Measurements from ENCODE around the gene ZNF23.

Gene ZNF23

GRCh38 chr16:71498031-71498430 is 36.0 kb upstream of the ZNF23 start:
- no peak for TF ChIP-seq CTCF (IDR thresholded peaks at IDR 0.05)
- Histone ChIP-seq H3K27ac (no peak overlapping the region), H3K4me3 (no peak overlapping the region)
- DNase-seq (ENCODE audit: low spot score) = no peak

GRCh38 chr16:71493213-71493612 is 31.2 kb upstream of the ZNF23 start:
- Histone ChIP-seq H3K27ac (no peak overlapping the region), H3K4me3 (no peak overlapping the region)
- no peak for TF ChIP-seq CTCF (IDR thresholded peaks at IDR 0.05)
- no peak for DNase-seq (ENCODE audit: low spot score)

- no peak overlapping the region for H3K4me3 ChIP-seq
- no peak for TF ChIP-seq CTCF (IDR thresholded peaks at IDR 0.05)
- DNase-seq (ENCODE audit: low spot score) = no peak
- no peak overlapping the region for H3K27ac ChIP-seq
Observed at GRCh38 chr16:71492786-71493185, 30.7 kb upstream of the ZNF23 start.

- no peak for DNase-seq (ENCODE audit: low spot score)
- no peak for TF ChIP-seq CTCF (IDR thresholded peaks at IDR 0.05)
Observed at GRCh38 chr16:71491054-71491453, 29.0 kb upstream of the ZNF23 start.

GRCh38 chr16:71490361-71490760 is 28.3 kb upstream of the ZNF23 start:
- TF ChIP-seq CTCF (IDR thresholded peaks at IDR 0.05) = no peak
- DNase-seq (ENCODE audit: low spot score) = no peak
- no peak overlapping the region for H3K4me3 ChIP-seq
- no peak overlapping the region for H3K27ac ChIP-seq

More at GRCh38 chr16:71491054-71491453, 29.0 kb upstream of the ZNF23 start:
- Histone ChIP-seq H3K27ac (no peak overlapping the region), H3K4me3 (no peak overlapping the region)

- no peak for TF ChIP-seq CTCF (IDR thresholded peaks at IDR 0.05)
- no peak for DNase-seq (ENCODE audit: low spot score)
- H3K27ac ChIP-seq = no peak within 1 kb of the TSS
- no peak within 1 kb of the TSS for H3K4me3 ChIP-seq
Observed at GRCh38 chr16:71489122-71489521, 27.1 kb upstream of the ZNF23 start, which contains the start of gene ZNF19. ZNF19 (minus strand) TSS chr16:71489324; CDS start chr16:71482114, 7,210 bp downstream.

- peak overlapping the region; percentile 91 for H3K4me3 ChIP-seq
- peak; percentile 92 for DNase-seq (ENCODE audit: low spot score)
- peak overlapping the region; percentile 95 to 98 for H3K27ac ChIP-seq
- no peak for TF ChIP-seq CTCF (IDR thresholded peaks at IDR 0.05)
Observed at GRCh38 chr16:71484006-71484893, 22.2 kb upstream of the ZNF23 start.
